ENCODE data around the gene S100PBP. TPM values are rescaled to one million over a fixed set of nuclear protein-coding genes. Genes with fewer than 3 reads are reported as not detected.

Gene S100PBP
- total RNA-seq, 6 donors from 2014 or later, result 20.8 to 85.9 (median 34.9) TPM

DNA sequence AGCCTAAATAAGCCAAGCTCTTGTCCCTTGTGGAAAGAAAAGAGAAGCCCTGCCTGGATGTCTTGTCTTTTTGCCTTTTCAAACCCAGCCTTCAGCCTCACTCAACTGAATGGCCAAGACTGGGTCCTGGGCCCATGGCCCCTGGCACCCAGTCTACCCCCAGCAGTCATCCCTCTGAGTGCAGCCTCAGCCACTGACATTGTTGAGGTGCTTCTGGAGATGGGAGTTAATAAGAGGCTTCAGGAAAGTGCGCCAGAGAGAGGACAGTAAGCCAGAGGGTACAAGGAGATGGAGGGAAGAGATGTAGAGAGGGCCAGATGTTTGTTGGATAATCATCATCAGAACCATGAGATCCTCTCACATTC, 46.4 kb downstream of the S100PBP start:
- Histone ChIP-seq H3K27ac (no peak overlapping the region), H3K4me1 (peaks cover 0 to 6% (median 2%) of the 10 kb centered on the region in 4 donors), H3K27me3 (no peaks in the 10 kb centered on the region), H3K4me3 (no peak overlapping the region), H3K9me3 (no peaks in the 10 kb centered on the region), H3K36me3 (peaks cover 0 to 24% (median 2%) of the 10 kb centered on the region in 4 donors)
- DNase-seq (no peak), ATAC-seq (ENCODE audit: low FRiP score in 2 of 2) (no peak)
- TF ChIP-seq EP300 (IDR thresholded peaks at IDR 0.05), result no peak
- TF ChIP-seq, protein P1, sequence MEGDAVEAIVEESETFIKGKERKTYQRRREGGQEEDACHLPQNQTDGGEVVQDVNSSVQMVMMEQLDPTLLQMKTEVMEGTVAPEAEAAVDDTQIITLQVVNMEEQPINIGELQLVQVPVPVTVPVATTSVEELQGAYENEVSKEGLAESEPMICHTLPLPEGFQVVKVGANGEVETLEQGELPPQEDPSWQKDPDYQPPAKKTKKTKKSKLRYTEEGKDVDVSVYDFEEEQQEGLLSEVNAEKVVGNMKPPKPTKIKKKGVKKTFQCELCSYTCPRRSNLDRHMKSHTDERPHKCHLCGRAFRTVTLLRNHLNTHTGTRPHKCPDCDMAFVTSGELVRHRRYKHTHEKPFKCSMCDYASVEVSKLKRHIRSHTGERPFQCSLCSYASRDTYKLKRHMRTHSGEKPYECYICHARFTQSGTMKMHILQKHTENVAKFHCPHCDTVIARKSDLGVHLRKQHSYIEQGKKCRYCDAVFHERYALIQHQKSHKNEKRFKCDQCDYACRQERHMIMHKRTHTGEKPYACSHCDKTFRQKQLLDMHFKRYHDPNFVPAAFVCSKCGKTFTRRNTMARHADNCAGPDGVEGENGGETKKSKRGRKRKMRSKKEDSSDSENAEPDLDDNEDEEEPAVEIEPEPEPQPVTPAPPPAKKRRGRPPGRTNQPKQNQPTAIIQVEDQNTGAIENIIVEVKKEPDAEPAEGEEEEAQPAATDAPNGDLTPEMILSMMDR (IDR thresholded peaks at IDR 0.05), result no peak
- no peak for TF ChIP-seq POLR2AphosphoS5 (IDR thresholded peaks at IDR 0.05)
- no peak for TF ChIP-seq POLR2A (IDR thresholded peaks at IDR 0.05)
- WGBS, 2 donors, result 92 to 94% methylated on average over 1 of the region's 1 CpG

DNA sequence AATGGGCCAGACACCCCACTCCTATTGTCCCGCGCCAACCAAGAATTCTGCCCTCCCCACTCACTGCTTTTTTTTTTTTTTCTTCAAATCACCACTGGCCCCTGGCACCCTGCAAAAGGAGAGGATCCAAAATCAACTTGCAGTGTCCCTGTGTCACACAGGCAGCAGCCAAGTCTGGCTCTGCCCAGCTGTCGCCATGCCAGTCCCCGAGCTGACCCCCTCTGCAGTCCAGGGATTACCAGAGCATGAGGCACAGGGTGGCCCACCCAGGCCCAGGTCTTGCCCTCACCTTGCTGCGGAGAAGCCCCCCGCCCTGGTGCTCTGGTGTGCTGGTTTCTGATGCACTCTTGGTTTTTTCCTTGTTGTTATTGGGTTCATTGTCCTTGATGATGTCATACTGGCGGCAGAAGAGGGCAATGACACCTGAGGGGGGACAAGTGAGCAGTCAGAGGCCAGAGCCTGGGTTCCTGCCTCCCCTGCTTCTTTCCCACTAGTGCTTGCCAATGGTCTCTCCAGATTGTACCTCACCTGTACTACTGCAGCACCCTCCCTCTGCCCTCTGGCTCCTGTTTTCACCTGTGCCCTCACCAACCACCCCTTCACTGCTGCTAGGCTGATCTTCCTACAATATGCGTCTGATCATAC, 47.0 kb downstream of the S100PBP start:
- Histone ChIP-seq H3K27ac (no peak overlapping the region), H3K36me3 (peaks cover 0 to 19% (median 2%) of the 10 kb centered on the region in 4 donors), H3K9me3 (no peaks in the 10 kb centered on the region), H3K27me3 (no peaks in the 10 kb centered on the region), H3K4me3 (no peak overlapping the region), H3K4me1 (peaks cover 0 to 6% (median 2%) of the 10 kb centered on the region in 4 donors)
- ATAC-seq (ENCODE audit: low FRiP score in 2 of 2) (no peak), DNase-seq (no peak)
- WGBS, 2 donors, result 94 to 95% methylated on average over 8 of the region's 8 CpGs
- TF ChIP-seq, protein P1 (IDR thresholded peaks at IDR 0.05), result no peak
- TF ChIP-seq POLR2AphosphoS5 (IDR thresholded peaks at IDR 0.05) (no peak), POLR2A (IDR thresholded peaks at IDR 0.05) (no peak), EP300 (IDR thresholded peaks at IDR 0.05) (no peak)

DNA sequence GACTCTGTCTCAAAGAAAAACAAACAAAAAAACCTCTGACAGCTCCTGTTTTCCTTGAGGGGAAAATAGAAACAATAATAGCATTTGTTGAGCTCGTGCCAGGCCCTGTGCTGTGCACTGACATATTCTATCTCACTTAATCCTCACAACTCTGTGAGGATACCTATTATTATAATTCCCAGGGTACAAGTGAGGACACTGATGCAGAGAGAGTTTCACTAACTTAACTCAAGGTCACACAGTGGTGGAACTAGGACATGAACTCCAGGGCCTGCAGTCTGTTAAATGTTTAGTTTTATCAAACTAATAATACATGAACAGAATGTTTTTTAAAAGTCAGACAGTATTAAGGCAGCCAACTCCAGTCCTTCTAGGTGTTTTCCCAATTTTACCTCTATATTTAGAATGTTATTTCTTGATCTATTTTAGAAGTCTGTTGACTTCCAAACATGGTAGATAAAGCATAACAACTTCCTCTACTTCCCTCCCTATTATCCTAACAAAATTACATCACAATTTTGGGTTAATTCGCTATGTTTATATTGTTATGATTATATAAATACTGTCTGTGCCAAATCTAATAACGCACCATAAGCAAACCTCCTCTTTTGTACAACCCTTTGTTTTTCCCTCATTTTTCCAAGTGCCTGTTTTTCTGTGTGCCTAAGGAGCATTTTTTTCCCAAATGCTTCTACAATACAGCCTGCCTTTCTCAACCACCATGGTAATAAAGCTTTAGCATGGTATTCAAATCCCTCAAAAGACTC, 48.4 kb downstream of the S100PBP start:
- H3K27me3 ChIP-seq, result peaks cover 0 to 7% (median 4%) of the 10 kb centered on the region in 4 donors
- ATAC-seq (ENCODE audit: low FRiP score in 2 of 2), result no peak
- H3K9me3 ChIP-seq, result no peaks in the 10 kb centered on the region
- WGBS, 2 donors, result 40 to 63% methylated on average over 3 of the region's 3 CpGs
- H3K36me3 ChIP-seq, result peaks cover 0 to 8% (median 2%) of the 10 kb centered on the region in 4 donors
- peaks cover 6 to 12% (median 8%) of the 10 kb centered on the region in 4 donors for H3K4me1 ChIP-seq
- no peak overlapping the region for H3K27ac ChIP-seq
- DNase-seq, result no peak
- H3K4me3 ChIP-seq, result no peak overlapping the region
- TF ChIP-seq, protein P1 (IDR thresholded peaks at IDR 0.05), result no peak
- TF ChIP-seq POLR2AphosphoS5 (IDR thresholded peaks at IDR 0.05) (no peak), EP300 (IDR thresholded peaks at IDR 0.05) (no peak), POLR2A (IDR thresholded peaks at IDR 0.05) (no peak)

DNA sequence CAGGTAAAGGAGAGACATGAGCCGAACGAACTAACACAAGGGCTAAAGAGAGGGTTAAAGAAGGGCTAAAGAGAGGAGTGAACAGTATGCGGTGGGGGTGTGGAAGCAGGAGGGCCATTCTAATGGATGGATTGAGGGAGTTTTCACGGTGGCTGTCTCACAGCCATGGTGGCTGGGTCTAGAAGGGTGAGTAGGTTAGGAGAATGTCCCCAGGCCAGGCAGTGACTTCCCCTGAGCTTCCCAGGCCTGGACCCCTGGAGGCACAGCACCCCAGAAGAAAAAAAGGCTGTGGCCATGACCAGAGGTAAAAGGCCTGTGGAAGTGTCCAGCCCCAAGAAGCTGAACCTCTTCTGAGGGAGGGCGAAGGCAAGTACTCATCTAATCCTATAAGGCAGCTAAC, 49.7 kb downstream of the S100PBP start:
- ATAC-seq (ENCODE audit: low FRiP score in 2 of 2) (no peak), DNase-seq (no peak)
- H3K4me3 ChIP-seq, result no peak overlapping the region
- H3K27ac ChIP-seq, result no peak overlapping the region
- WGBS, 2 donors, result 90 to 94% methylated on average over 5 of the region's 5 CpGs
- H3K36me3 ChIP-seq, result peaks cover 0 to 8% (median 2%) of the 10 kb centered on the region in 4 donors
- TF ChIP-seq POLR2A (IDR thresholded peaks at IDR 0.05) (no peak), POLR2AphosphoS5 (IDR thresholded peaks at IDR 0.05) (no peak), EP300 (IDR thresholded peaks at IDR 0.05) (no peak)
- TF ChIP-seq, protein P1 (IDR thresholded peaks at IDR 0.05), result no peak
- H3K4me1 ChIP-seq, result peaks cover 8 to 21% (median 11%) of the 10 kb centered on the region in 4 donors
- H3K9me3 ChIP-seq, result no peaks in the 10 kb centered on the region
- peaks cover 0 to 16% (median 5%) of the 10 kb centered on the region in 4 donors for H3K27me3 ChIP-seq
